ENCODE data around the gene STK11.

Gene STK11

GRCh38 chr19:1205114-1206099 lies at the start of gene STK11:
STK11 (plus strand) TSS chr19:1205778; CDS start chr19:1206914, 1,136 bp downstream.
- peak; percentile 100 for DNase-seq

DNA sequence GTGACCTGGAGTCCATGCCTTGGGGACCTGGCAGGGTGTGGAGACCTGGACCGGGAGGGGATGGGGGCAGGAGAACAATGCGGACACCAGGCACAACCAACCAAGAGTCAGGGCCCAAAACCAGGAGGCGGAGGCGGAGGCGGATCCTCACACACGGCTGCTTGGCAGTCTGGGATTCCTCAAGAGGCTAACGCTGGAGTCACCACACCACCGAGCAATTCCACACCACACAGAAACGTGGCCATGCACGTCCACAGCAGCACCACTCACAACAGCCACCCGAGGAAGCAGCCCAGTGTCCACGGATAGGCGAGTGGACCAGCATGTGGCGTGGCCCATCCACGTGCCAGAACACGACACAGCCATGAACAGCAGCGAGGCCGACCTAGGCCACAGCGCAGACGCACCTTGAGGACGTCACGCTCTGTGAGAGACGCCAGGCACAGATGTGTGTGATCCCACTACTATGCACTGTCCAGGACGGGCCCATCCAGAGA lies 49.2 kb upstream of the STK11 start:
- no peak for DNase-seq

DNA sequence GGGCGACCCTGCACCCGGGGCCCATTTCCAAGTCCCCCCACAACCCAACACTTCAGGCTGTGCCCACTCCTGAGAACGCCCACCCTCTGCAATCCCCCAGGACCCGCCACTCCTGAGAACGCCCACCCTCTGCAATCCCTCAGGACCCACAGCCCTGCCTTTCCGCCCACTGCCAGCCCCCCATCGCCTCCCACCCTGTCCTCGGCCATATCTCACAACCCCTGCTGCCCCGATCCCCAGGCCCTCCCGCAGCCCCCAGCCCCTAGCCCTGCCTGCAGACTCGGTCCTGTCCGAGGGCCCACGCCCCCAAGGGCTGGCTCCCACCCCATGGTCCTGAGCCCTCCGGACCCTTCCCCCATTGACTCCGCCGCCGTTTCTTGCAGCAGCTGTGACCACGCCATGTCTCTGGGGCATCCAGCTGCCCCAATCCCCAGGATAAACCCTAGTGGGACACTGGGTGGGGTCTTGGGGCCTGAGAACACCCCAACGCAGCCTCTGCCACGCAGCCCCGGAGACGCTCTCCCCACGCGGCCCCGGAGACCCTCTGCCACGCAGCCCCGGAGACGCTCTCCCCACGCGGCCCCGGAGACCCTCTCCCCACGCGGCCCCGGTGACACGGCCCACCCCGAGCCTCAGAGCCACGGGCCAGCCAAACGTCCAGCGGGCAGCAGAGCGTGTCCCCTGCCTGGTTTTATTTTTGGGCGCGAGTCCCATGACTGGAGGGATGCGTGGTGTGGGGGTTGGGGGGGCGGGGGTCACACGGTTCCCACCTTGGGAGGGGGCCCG lies 48.6 kb upstream of the STK11 start:
- no peak for DNase-seq

- DNase-seq = no peak
Observed at GRCh38 chr19:1157931-1158884, 47.4 kb upstream of the STK11 start.

GRCh38 chr19:1158885-1159448 lies 46.6 kb upstream of the STK11 start:
- no peak for DNase-seq

- no peak for DNase-seq
Observed at GRCh38 chr19:1159864-1160595, 45.5 kb upstream of the STK11 start.

DNA sequence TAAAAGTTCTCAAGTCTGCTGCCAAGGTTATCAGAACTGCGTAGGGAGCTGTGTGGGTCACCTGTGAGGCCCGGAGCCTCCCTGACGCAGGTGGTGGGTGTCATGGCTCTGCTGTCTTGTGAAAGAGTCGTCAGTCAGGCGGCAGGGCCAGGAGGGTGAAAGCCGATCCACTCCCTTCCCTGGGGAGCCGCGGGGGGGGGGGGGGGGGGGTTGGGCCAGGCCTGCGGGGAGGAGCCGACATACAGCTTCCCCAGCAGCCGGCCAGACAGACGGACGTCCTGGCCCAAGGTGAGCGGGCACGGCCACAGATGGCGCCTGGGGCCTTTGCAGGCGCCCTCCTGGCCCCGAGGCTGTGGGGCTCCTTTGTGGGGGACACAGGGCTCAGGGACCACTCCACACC lies 43.9 kb upstream of the STK11 start:
- DNase-seq = no peak

- no peak for DNase-seq
Observed at GRCh38 chr19:1162404-1163282, 42.9 kb upstream of the STK11 start.

DNA sequence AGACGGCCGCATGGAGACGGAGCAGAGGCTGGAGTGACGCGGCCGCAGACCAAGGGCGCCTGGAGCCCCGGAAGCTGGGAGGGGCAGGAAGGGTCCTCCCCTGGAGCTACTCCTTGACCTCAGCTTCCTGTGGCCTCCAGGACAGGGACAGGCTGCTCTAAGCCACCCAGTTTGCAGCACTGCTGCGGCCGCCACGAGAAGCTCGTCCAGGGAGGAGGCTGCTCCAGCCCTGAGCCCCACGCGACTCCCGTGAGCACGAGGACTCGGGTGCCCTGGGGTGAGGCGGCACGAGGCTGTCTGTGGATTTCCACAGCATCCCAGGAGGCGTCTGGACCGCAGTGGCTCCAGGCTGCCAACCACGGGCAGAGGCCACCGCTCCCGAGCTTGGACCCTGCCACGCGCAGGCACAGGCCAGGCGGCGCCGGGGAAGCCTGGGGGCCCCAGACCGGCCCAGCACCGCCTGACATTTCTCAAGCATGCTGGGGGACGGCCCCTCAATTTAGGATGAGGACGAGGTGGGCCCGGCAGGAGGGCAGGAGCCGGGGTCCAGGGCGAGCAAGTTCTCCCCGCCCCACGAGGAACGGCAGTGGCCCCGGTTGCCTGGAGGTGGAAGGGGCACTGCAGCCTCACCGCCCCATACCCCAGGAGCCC lies 42.2 kb upstream of the STK11 start:
- peak; percentile 11 for DNase-seq

GRCh38 chr19:1163934-1164683 lies 41.5 kb upstream of the STK11 start:
- no peak for DNase-seq

- DNase-seq = peak; percentile 7
Observed at GRCh38 chr19:1164684-1165531, 40.7 kb upstream of the STK11 start.

DNA sequence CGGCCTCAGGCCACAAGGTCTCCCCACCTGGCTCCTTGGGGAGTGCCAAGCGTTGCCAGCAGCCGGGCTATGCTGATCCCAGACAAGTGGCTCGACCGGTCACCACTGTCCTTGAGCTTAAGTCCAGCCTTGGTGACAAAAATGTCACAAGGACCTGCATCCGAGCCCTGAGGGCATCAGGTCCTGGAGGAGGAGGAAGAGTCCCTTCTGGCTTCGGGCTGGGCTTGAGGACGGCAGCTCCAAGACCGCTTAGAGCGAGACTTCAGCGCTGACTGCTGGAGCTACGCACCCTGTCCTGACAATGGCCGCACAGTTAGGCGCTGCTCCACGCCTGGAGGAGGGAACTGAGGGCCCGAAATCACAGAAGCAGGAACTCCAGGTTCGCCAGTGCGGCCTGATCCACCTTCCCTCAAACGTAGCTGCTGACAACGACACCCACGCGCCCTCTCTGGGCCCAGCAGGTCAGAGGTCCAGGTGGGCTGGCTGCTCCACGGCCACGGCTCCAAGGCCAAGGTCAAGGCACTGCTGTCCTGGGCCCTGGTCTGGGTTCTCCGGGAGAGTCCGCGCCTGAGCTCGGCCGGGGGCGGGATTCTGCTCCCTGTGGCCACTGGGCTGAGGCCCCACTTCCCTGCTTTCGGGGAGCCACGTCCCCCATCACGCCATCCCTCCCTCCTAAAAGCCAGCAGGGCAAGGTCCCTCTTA lies 38.6 kb upstream of the STK11 start:
- peak; percentile 9 for DNase-seq

DNA sequence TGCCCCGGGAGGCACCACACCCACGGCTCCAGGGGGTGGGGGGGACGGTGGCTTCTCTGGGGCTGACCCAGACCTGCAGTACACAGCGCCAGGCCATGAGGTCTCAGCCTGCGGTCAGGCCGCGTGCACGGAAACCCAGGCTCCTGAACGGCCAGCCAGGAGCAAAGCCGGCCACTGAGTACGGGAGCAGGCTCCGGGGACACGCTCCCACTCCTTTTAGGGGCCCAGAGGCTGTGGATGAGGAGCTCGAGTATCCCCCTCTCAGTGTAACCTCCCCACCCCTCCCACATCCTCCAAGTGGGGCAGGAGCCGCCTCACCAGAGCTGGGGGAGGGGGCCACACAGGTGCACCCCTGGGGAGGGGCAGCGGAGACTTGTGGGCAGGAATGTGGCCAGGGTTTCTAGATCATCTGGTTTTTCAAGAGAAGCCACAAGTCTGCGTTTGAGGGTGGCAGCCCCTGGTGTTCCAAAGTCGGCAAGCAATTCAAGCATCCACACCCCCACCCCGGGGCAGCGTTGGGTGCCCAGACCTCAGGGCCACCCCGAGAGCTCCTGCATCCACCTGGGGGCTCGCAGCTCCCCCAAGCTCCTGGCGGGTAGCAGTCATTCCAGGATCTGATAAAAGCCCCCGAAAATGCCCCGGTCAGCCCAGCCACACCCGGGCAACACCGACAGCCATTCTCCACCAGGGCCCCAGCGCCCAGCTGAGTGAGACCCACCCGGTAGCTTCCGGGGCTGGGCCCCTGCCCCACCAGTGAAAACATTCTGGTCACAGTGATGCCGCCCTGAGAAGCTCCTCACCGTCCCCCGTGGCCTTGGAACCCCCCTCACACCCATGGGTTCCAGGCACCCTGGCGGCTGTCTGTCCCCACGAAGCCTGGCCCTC lies 37.6 kb upstream of the STK11 start:
- DNase-seq = peak; percentile 10

DNA sequence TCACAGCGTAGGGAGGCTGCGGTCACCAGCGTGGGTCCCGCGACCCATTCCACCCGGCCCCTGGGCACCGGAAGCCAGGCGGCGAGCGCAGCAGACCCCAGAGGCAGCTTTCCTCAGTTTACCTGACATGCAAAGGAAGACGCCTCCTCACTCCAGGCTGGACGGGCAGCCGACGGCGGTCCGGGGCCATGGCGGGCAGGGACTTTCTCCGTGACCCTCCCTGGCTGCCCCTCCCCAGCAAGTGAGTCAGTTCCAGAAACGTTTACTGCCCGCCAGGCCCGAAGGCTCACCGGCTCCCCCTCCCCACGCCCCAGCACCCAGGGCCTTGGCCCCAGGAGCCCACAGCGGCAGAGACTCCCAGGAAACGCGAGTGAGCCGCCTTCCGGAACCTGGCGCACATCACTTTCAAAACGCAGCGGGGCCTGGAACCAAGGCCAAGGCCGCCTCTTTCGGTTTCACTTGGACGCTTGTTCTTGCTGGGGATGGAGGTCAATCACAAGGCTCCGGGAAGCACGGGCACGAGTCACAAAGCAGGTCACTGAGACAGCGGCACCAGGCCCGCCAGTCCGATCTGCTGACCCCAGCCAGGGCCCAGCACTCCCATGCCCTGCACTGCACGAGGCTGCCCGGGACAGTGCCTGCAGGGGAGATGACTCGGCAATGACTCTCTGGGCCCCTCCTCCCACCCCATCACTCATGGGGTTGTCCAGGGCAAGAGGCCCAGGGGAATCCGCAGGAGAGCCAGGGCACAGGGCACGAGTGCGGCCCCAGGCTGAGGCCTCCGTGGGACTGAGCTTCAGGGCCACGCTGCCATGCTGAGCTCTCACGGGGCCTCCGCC lies 36.8 kb upstream of the STK11 start:
- peak; percentile 12 for DNase-seq

GRCh38 chr19:1169411-1169791 lies 36.2 kb upstream of the STK11 start:
- peak; percentile 10 for DNase-seq

Measured in activated naive CD4-positive, alpha-beta T cell treated with anti-CD3 and anti-CD28 coated beads, Interleukin-2, amount 50 U/mL, for 16 hours (primary cell).